MM.1S (cell line): Measurements from ENCODE around the gene STEAP2.

Experiments used
- EZH2 ChIP-seq: fragments of 300-600 bp; sonication (generic); optimal IDR thresholded peaks from 2 replicates; pipeline ENCODE3; 2017; ENCODE audit warnings: low read depth, mild to moderate bottlenecking, antibody characterized with exemption, low read length, mixed read lengths
- TF ChIP-seq, protein P1 (sequence below): fragments of 300-600 bp; sonication (generic); IDR thresholded peaks from 2 replicates; pipeline ENCODE4 v1.5.1; 2016; ENCODE audit warnings: antibody characterized with exemption, low read length, mixed read lengths

DNA sequence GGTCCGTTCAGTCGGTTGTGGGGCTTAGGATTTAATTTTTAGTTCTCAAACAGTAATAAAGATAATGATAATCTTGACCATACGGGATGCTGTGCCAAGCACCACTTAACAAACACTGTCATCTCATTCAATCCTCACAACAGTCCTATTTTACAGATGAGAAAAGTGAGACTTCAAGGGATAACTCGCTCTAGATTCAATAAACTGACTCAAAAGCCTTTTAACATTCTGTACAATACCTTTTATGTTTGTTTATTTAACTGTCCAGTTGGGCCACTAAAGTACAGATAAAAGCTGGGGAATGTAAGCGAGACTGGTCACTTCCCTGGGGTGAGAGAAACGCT, 33.0 kb downstream of the STEAP2 start:
- TF ChIP-seq, protein P1, sequence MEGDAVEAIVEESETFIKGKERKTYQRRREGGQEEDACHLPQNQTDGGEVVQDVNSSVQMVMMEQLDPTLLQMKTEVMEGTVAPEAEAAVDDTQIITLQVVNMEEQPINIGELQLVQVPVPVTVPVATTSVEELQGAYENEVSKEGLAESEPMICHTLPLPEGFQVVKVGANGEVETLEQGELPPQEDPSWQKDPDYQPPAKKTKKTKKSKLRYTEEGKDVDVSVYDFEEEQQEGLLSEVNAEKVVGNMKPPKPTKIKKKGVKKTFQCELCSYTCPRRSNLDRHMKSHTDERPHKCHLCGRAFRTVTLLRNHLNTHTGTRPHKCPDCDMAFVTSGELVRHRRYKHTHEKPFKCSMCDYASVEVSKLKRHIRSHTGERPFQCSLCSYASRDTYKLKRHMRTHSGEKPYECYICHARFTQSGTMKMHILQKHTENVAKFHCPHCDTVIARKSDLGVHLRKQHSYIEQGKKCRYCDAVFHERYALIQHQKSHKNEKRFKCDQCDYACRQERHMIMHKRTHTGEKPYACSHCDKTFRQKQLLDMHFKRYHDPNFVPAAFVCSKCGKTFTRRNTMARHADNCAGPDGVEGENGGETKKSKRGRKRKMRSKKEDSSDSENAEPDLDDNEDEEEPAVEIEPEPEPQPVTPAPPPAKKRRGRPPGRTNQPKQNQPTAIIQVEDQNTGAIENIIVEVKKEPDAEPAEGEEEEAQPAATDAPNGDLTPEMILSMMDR, result no peak
- TF ChIP-seq EZH2, result no peak
